Measurements from ENCODE around the gene KIRREL3. TPM values are rescaled to one million over a fixed set of nuclear protein-coding genes. Genes with fewer than 3 reads are reported as not detected.

Gene KIRREL3
- total and polyA plus RNA-seq, 2 of the 8 experiments (the other 6 are each of a cell fraction or from before 2014, with no cell fraction given): 0.29 to 0.32 TPM

GRCh38 chr11:126601136-126601535 lies 399.4 kb downstream of the KIRREL3 start:
- Histone ChIP-seq H3K27me3 (replicated peaks in 1 of 4; ENCODE audit: control insufficient read depth in 3 of 4, extremely low read depth in 1 of 4, insufficient read depth in 3 of 4, low read length in 3 of 4) (no peaks in the 10 kb centered on the region; a peak in 4 of 7 replicates), H2BK15ac (ENCODE audit: low read length) (no peak overlapping the region), H3K4ac (replicated peaks; ENCODE audit: insufficient read length, low read depth, low read length) (no peak overlapping the region), H2BK5ac (ENCODE audit: low read depth, low read length) (peak overlapping the region; percentile 48; the same call in 1 of the 2 replicates), H2AFZ (ENCODE audit: low read length) (no peak overlapping the region), H3K79me2 (ENCODE audit: control insufficient read depth in 1 of 2, insufficient read depth in 2 of 2, low read length in 2 of 2) (no peaks in the 10 kb centered on the region), H2BK12ac (ENCODE audit: low read depth, low read length) (no peak overlapping the region), H2AK5ac (ENCODE audit: low read depth, low read length) (no peak overlapping the region), H3K4me3 (ENCODE audit: extremely low read depth in 1 of 4, insufficient read depth in 2 of 4, low read depth in 3 of 4, low read length in 4 of 4) (peak overlapping the region in 1 of 4 experiments; percentile 32; a peak in 1 of 8 replicates), H4K8ac (ENCODE audit: extremely low read depth, insufficient read depth, low read length) (no peak overlapping the region), H3K23ac (ENCODE audit: insufficient read length) (no peak overlapping the region), H3K56ac (replicated peaks; ENCODE audit: insufficient read length, low read depth, low read length) (no peak overlapping the region), H4K5ac (ENCODE audit: insufficient read length, low read depth, low read length) (no peak overlapping the region), H4K91ac (replicated peaks; ENCODE audit: insufficient read length, low read length) (no peak overlapping the region), H2BK20ac (ENCODE audit: low read length) (no peak overlapping the region), H4K20me1 (replicated peaks in 1 of 2; ENCODE audit: control insufficient read depth in 1 of 2, insufficient read depth in 2 of 2, low read length in 2 of 2) (no peaks in the 10 kb centered on the region), H3K36me3 (ENCODE audit: control insufficient read depth in 2 of 4, insufficient read depth in 4 of 4, low read length in 3 of 4) (no peaks in the 10 kb centered on the region), H3K18ac (ENCODE audit: extremely low read depth, low read length) (no peak overlapping the region), H3K27ac (ENCODE audit: low read depth, low read length) (no peak overlapping the region), H3K4me2 (ENCODE audit: insufficient read depth in 1 of 2, low read depth in 2 of 2, low read length in 2 of 2) (peak overlapping the region; percentile 29 to 53; a peak in 3 of 4 replicates), H3K79me1 (ENCODE audit: low read depth, low read length) (no peaks in the 10 kb centered on the region), H3K14ac (ENCODE audit: insufficient read length) (no peak overlapping the region), H3K23me2 (ENCODE audit: low read depth, low read length) (no peaks in the 10 kb centered on the region), H3K9ac (replicated peaks in 1 of 4; ENCODE audit: extremely low read depth in 1 of 4, low read depth in 3 of 4, low read length in 3 of 4) (no peak overlapping the region), H2BK120ac (replicated peaks; ENCODE audit: low read depth, low read length) (no peak overlapping the region), H3K9me3 (ENCODE audit: insufficient read depth in 2 of 2, low read depth in 1 of 2, low read length in 1 of 2) (0 out of 4 replicates have a peak, but pooled peaks cover 0 to 2% of the 10 kb centered on the region in 2 experiments), H3K4me1 (replicated peaks in 1 of 4; ENCODE audit: control insufficient read depth in 3 of 4, insufficient read depth in 4 of 4, low read length in 3 of 4) (peaks cover 7 to 13% (median 9%) of the 10 kb centered on the region in 4 experiments)
- CTCF ChIA-PET (ENCODE audit: partially characterized antibody): interaction anchor here (0.7 to 13.6 kb wide), 9 partner anchors 10 to 733 kb away, joined by 3 to 143 read pairs (median 4); no protein-coding TSS in a partner anchor
- 66% methylated on average over 3 of the region's 5 CpGs; no CpG with 5 or more reads in 1 of the 2 experiments for WGBS, 2 experiments (ENCODE audit: extremely low coverage in 1 of 2, insufficient coverage in 1 of 2, insufficient read length in 1 of 2, insufficient replicate concordance in 2 of 2, low coverage in 1 of 2, low lambda C conversion rate in 2 of 2, missing lambda C conversion rate in 1 of 2)
- FAIRE-seq (no peak), DNase-seq (ENCODE audit: low read depth in 1 of 2, low spot score in 2 of 2) (no peak)
- POLR2A ChIA-PET (ENCODE audit: partially characterized antibody): no interaction called here
- no peak for TF ChIP-seq FOSL1 (IDR thresholded peaks at IDR 0.05; ENCODE audit: insufficient read depth, low read depth, low read length)
- no peak for TF ChIP-seq EP300 (IDR thresholded peaks at IDR 0.05; ENCODE audit: borderline replicate concordance in 1 of 2, low read depth in 2 of 2, low read length in 2 of 2)
- TF ChIP-seq CTCF (IDR thresholded peaks at IDR 0.05; ENCODE audit: control extremely low read depth in 1 of 3, insufficient read depth in 1 of 3, low read depth in 1 of 3, low read length in 3 of 3): no peak
- no peak for TF ChIP-seq RNF2 (IDR thresholded peaks at IDR 0.05; ENCODE audit: borderline replicate concordance, low read depth, low read length, missing control alignments, poor library complexity, severe bottlenecking)
- TF ChIP-seq SAP30 (IDR thresholded peaks at IDR 0.05; ENCODE audit: insufficient read depth, insufficient replicate concordance, low read length): no peak
- no peak for TF ChIP-seq BCL11A (IDR thresholded peaks at IDR 0.05; ENCODE audit: low read depth in 2 of 2, low read length in 2 of 2)
- TF ChIP-seq KDM1A (IDR thresholded peaks at IDR 0.05; ENCODE audit: borderline replicate concordance, low read length): no peak
- TF ChIP-seq E2F6 (IDR thresholded peaks at IDR 0.05): no peak
- TF ChIP-seq SUZ12 (IDR thresholded peaks at IDR 0.05; ENCODE audit: low read length): no peak

All from H1 (cell line).